Measurements from ENCODE around the gene EFCAB12.

Gene EFCAB12

DNA sequence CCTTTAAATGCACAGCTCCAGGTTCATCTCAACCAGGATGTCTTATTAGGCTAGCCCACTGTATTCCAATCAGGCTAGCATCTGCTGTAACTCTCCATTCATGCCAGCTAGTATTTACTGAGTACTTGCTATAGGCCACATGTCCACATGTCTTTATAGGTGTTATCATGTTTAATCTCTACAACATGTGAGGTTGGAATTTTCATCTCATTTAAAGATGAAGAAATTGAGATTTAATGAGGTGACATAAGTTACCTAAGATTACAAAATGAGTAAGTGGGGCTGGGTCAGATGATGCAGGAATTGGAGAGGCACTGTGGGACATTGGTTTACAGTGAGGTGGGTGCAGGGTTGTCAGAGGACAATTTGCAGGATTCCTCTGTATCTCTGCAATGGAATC, 14.5 kb upstream of the EFCAB12 start:
- no peak for DNase-seq

- no peak for DNase-seq
These were observed 14.1 kb upstream of the EFCAB12 start for GRCh38 chr3:129442486-129442885.

GRCh38 chr3:129441782-129442181, 13.3 kb upstream of the EFCAB12 start:
- no peak for DNase-seq

GRCh38 chr3:129441215-129441614, 12.8 kb upstream of the EFCAB12 start:
- DNase-seq, result no peak

DNA sequence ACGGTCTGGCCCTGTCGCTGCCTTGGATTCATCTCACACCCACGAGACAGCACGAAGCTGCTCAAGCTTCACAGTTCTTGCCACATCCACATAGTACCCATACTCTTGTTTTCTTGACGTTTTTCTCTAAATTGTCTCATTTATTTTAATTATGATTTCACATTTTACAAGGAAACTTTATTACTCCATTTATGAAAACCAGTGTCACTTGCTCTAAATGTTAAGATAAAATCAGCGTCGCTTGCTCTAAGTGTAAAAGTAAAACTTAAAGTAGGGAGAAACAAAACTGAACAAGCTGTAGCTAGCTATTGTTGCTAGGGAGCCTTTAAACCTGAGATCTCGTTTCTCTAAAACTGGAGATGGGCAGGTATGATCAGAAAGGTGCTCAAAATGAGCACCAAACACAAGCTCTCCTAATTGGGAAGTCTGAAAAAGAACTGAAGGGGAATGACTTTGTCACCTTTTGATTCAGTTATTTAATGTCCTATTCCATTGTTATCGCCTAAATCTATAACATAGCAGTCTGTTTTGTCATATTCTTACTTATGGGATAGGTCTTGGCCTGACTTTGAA, 12.3 kb upstream of the EFCAB12 start:
- no peak for DNase-seq

GRCh38 chr3:129439817-129440617, 11.6 kb upstream of the EFCAB12 start, which contains the start of the genes IFT122 and MBD4:
Gene IFT122, plus strand, starts transcription at chr3:129440224. Its CDS starts 107 bp downstream, at chr3:129440331.
Gene MBD4, minus strand, starts transcription at chr3:129439948. Its CDS starts 115 bp downstream, at chr3:129439833.
- peak; percentile 99 for DNase-seq

- peak; percentile 17 for DNase-seq
These were observed 10.9 kb upstream of the EFCAB12 start for GRCh38 chr3:129439226-129439816.

DNA sequence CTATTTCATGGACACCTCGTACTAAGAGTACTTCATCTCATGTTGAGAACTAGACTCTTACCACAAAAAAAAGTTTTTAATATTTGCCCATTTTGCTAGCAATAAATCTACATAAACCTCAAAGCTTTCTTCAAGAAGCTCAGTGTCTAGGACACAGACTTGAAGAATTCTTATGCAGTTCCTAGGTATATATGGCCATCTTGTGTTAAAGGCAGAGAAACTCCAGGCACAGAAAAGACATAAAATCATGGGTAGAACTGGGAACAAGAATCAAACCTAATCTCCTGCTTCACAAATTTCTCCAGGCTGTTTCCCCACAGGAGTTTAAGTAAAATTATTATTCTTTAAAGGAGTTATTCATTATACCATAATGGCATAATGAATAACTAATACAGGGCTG, 6.9 kb upstream of the EFCAB12 start:
- DNase-seq, result no peak

- DNase-seq, result no peak
These were observed 5.7 kb upstream of the EFCAB12 start for GRCh38 chr3:129434140-129434539.

DNA sequence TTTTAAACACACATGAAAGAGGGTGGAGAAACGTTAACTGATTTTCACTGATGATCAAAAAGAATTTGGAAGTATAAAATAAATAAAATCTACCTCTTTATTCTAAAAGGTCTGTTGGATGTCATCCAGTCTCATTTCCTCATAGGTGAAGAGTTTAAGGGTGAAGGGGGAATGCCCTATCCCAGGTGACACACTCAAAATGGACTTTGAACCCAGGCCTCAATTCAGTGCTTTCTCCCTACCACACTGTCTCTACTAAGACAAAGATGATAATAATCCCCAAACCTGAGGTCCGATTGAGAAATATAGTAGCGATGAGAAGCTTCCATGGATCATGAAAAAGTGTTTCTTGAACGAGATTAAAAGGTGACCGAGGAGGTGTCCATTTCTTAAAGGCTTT, 5.1 kb upstream of the EFCAB12 start:
- no peak for DNase-seq

DNA sequence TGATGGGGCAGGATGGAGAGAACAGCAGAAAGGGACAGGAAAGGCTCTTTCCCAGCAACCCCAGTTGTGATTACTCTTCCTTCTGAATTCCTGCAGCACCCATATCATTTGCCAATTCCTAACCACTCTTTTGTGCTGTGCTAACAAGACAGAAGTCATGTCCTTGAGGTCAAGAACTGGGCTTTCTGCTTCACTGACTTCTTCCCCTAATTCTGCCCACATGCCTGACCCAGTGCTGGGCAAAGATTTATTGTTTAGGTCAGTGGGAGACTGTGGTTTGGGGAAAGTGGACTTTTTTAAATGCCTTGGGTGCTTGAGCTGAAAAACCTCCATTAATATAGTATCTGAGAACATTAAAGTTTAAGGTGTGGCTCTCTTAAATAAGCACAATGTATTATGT, 4.2 kb upstream of the EFCAB12 start:
- no peak for DNase-seq

DNA sequence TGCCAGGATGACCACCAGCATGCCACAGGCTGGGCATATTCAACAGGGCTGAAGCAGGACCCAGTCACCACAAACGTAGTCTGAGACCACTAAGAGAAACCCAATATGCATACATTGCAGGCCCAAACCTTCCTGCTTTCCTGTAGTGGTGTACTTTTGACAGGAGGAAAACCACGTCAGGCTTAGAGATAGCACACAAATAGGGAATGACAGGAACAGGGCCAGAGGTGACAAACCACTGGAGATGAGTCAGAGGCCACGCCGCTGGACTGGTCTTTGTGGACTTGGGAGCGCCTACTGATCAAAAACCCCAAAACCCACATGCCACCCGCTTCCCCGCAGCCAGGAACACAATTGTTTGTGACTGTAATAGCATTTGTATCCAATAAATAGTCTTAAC, 3.6 kb upstream of the EFCAB12 start:
- DNase-seq, result no peak

- DNase-seq, result no peak
These were observed 1.2 kb upstream of the EFCAB12 start for GRCh38 chr3:129429602-129430001.

GRCh38 chr3:129429080-129429451, 630 bp upstream of the EFCAB12 start:
- DNase-seq, result no peak

- DNase-seq, result no peak
These were observed 445 bp downstream of the EFCAB12 start for GRCh38 chr3:129428007-129428375.

DNA sequence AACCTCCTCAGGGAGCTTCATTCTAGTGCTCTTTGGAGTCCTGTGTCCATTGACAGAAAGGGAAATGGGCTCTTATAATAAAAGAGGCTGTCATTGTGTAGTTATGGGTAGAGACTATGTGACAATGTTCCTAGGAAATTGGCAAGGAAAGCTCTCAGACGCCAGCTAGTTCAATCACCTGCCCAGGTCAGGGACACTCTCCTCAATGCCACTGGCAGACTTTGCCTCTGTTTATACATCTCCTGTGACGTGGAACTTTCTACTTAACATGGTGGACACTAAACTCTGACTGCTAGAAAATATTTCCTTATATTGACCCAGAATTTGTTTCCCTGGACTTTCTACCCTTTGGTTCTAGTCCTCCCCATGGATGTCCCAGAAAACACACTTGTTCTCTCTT, 2.8 kb downstream of the EFCAB12 start:
- no peak for DNase-seq

DNA sequence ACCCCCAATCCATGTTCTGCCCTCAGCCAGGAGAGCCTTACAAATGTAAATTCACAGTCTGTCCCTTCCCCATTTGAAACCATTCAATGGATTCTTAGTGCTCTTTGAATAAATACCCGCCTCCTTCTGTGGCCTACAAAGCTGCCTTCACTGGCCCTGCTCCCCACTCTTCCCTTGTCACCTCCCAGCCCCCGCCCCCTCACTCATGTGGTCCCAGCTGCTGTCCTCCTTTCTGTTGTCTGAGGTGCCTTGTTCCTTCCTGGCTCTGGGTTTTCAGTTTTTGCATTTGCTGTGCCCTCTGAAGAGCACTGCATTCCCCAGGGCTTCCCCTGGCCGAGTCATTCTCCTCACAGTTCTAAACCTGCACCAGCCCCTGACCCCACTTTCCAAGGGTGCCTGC, 3.2 kb downstream of the EFCAB12 start:
- DNase-seq, result no peak

DNA sequence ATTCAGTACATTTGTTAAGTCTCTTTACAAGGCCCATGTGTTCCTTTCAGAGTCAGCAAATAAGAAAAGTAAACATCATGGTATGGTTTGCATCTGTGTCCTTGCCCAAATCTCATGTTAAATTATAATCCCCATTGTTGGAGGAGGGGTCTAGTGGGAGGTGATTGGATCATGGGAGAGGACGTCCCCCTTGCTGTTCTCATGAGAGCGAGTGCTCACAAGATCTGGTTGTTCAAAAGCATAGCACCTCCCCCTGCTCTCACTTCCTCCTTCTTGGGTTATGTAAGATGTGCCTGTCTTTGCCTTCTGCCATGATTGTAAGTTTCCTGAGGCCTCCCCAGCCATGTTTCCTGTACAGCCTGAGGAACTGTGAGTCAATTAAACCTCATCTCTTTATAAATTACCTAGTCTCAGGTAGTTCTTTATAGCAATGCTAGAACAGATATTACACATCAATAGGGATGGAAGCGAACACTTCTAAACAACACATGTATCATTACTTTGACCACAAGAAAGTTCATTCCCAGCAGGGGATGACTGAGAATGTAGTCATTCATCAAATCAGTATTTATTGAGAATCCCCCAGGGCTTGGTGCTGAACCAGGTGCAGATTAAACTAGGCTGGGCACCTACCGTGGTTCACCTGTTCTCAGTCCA, 4.1 kb downstream of the EFCAB12 start:
- DNase-seq, result no peak

DNA sequence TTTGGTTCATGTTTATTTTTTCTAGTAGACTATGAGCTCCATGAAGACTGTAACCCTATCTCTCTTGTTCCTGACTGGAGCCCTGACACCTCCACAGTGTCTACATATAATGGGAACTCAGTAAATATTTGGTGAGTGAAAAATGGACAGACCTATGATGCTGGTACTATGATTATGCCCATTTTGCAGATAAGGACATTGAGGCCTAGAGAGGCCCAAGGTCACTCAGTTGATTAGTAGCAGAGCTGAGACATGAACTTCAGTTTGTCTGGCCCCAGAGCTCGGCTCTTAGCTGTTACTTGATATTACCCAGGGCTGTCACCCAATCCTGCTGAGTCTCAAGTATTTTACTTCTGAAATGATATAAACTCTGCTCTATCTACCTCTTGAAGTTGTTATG, 5.5 kb downstream of the EFCAB12 start:
- DNase-seq, result no peak

GRCh38 chr3:129421988-129422745, 6.3 kb downstream of the EFCAB12 start:
- no peak for DNase-seq

GRCh38 chr3:129421236-129421883, 7.1 kb downstream of the EFCAB12 start:
- DNase-seq, result no peak

DNA sequence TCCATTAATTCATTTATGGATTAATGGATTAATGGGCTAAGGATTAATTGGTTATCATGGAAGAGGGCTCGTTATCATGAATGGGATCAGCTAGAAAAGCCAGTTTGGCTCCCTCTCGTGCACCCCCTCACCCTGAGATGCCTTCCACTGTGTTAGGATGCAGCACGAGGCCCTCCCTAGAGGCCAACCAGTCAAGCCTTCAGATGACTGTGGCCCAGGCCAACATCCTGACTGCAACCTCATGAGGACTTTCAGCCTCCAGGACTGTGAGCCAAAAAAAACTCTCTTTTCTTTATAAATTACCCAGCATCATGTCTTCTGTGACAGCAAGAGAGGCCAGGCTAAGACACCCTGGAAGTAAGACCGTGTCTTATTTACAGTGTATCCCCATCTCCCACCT, 9.0 kb downstream of the EFCAB12 start:
- DNase-seq, result no peak

Data from DMS79 (cell line).